Mucosa of rectum (tissue), 2 donors: ENCODE results near the gene NDRG4.

Experiments used
- H3K27ac ChIP-seq, 2 donors: one replicate each; pipeline ENCODE4 v1.7.0; 2013; ENCODE audit warnings: inconsistent platforms in 2 of 2, low read depth in 2 of 2, low read length in 2 of 2
- H3K27me3 ChIP-seq, 2 donors: one replicate each; pipeline ENCODE4 v1.7.0; 2013; ENCODE audit warnings: low read length in 2 of 2; ENCODE audit not compliant: control insufficient read depth in 2 of 2, insufficient read depth in 2 of 2
- H3K36me3 ChIP-seq, 2 donors: one replicate each; pipeline ENCODE4 v1.7.0; 2013; ENCODE audit warnings: low read length in 2 of 2; ENCODE audit not compliant: control insufficient read depth in 2 of 2, insufficient read depth in 2 of 2
- H3K4me1 ChIP-seq, 2 donors: one replicate each; pipeline ENCODE4 v1.7.0; 2013; ENCODE audit warnings: low read length in 2 of 2, mild to moderate bottlenecking in 1 of 2; ENCODE audit not compliant: control insufficient read depth in 2 of 2, insufficient read depth in 2 of 2
- H3K4me3 ChIP-seq, 2 donors: one replicate each; pipeline ENCODE4 v1.7.0; 2013; ENCODE audit warnings: low read length in 2 of 2
- H3K9ac ChIP-seq, 2 donors: one replicate each; pipeline ENCODE4 v1.7.0; 2013; ENCODE audit warnings: low read length in 2 of 2, low read depth in 1 of 2, mild to moderate bottlenecking in 1 of 2
- H3K9me3 ChIP-seq, 2 donors: one replicate each; pipeline ENCODE4 v1.7.0; 2013; ENCODE audit warnings: low read length in 2 of 2; ENCODE audit not compliant: control insufficient read depth in 2 of 2
- donor health status: healthy.
- donor health status: Normal muscosa, but diverticular disease.

The NDRG4 gene

GRCh38 chr16:58510097-58510775, 10.3 kb downstream of the NDRG4 start:
- no peak overlapping the region for H3K27ac ChIP-seq
- no peak overlapping the region for H3K4me3 ChIP-seq
- H3K9me3 ChIP-seq: no peaks in the 10 kb centered on the region
- H3K36me3 ChIP-seq: no peaks in the 10 kb centered on the region
- H3K27me3 ChIP-seq: peaks cover 2 to 12% of the 10 kb centered on the region in 2 donors
- peaks cover 0 to 8% of the 10 kb centered on the region in 2 donors for H3K4me1 ChIP-seq
- H3K9ac ChIP-seq: no peak overlapping the region

- no peak overlapping the region for H3K27ac ChIP-seq
Measured at GRCh38 chr16:58510776-58511628, 11.1 kb downstream of the NDRG4 start.

DNA sequence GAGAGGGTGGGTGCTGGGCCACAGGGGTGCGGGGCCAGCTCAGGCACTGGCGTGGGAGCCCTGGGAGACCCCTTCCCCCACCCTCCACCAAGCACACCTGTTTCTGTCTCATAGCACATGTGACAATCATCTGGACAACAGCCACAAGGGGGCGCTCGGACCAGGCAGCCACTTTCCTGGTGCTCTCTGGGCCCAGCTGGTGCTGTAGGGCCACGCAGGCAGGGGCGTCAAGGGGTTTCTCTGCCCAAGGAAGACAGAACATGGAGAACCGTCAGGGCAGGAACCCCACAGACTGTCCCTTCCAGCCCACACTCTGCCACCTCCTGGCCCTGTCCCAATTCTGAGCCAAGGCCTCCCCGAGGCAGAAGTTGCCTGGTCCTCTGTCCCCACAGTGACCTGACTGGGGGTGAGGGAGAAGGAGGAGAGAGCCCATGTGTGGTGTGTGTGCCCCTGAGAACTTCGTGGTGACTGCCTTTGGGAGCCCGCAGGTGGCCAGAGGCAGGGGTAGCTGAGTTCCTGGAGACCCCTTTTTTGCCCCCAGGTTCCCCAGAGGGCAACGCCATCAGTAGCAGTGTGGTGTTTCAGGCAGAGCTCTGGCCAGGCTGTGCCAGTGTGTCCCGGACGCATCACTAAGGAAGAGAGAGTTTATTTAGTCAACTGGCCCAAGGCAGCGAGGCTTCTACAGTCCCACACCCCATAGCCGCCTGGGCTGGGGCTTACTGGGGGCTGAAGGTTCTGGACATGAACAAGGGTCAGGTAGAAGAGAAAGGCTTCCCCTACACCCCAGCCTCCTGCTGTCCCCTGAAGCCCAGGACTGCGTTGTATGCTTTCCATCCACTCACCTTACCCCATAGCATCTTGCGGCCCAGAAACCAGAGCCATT, 12.2 kb downstream of the NDRG4 start:
- Histone ChIP-seq H3K9ac (no peak overlapping the region), H3K9me3 (no peaks in the 10 kb centered on the region), H3K36me3 (peaks cover 3 to 6% of the 10 kb centered on the region in 2 donors), H3K27me3 (peaks cover 2 to 5% of the 10 kb centered on the region in 2 donors), H3K4me1 (peaks cover 8 to 15% of the 10 kb centered on the region in 2 donors), H3K4me3 (no peak overlapping the region), H3K27ac (no peak overlapping the region)

More at GRCh38 chr16:58510776-58511628, 11.1 kb downstream of the NDRG4 start:
- H3K4me3 ChIP-seq: no peak overlapping the region
- no peaks in the 10 kb centered on the region for H3K9me3 ChIP-seq
- H3K9ac ChIP-seq: no peak overlapping the region
- no peaks in the 10 kb centered on the region for H3K36me3 ChIP-seq
- H3K4me1 ChIP-seq: peaks cover 0 to 8% of the 10 kb centered on the region in 2 donors
- peaks cover 2 to 12% of the 10 kb centered on the region in 2 donors for H3K27me3 ChIP-seq

DNA sequence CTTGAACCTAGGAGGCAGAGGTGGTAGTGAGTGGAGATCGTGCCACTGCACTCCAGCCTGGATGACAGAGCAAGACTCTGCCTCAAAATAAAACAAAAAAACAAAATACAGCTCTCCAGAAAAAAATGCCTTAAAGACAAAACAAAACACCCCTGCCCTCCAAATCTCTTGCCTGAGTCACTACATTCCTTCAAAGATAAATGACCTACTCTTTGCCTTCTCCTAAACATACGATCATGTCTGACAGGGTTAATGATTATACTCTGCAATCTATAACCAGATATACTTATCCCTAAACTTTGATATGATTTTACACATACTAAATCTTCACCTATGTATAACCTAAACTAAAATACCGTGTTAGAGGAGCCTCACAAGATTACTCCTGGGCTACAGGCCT, 13.9 kb downstream of the NDRG4 start:
- no peak overlapping the region for H3K27ac ChIP-seq
- no peak overlapping the region for H3K9ac ChIP-seq
- no peaks in the 10 kb centered on the region for H3K27me3 ChIP-seq
- H3K4me1 ChIP-seq: peaks cover 8 to 15% of the 10 kb centered on the region in 2 donors
- peaks cover 14 to 17% of the 10 kb centered on the region in 2 donors for H3K36me3 ChIP-seq
- no peak overlapping the region for H3K4me3 ChIP-seq
- no peaks in the 10 kb centered on the region for H3K9me3 ChIP-seq

GRCh38 chr16:58515125-58515870, 15.4 kb downstream of the NDRG4 start, which contains the start of gene SETD6:
Gene SETD6, plus strand, starts transcription at chr16:58515517. Its CDS starts 21 bp downstream, at chr16:58515538.
- Histone ChIP-seq H3K36me3 (peaks cover 26 to 29% of the 10 kb centered on the region in 2 donors), H3K27me3 (no peaks in the 10 kb centered on the region), H3K9me3 (no peaks in the 10 kb centered on the region), H3K27ac (peak within 1 kb of the TSS; percentile 82 to 84), H3K4me3 (peak within 1 kb of the TSS; percentile 81 to 92), H3K4me1 (peaks cover 8 to 15% of the 10 kb centered on the region in 2 donors), H3K9ac (peak within 1 kb of the TSS; percentile 65 to 69)

DNA sequence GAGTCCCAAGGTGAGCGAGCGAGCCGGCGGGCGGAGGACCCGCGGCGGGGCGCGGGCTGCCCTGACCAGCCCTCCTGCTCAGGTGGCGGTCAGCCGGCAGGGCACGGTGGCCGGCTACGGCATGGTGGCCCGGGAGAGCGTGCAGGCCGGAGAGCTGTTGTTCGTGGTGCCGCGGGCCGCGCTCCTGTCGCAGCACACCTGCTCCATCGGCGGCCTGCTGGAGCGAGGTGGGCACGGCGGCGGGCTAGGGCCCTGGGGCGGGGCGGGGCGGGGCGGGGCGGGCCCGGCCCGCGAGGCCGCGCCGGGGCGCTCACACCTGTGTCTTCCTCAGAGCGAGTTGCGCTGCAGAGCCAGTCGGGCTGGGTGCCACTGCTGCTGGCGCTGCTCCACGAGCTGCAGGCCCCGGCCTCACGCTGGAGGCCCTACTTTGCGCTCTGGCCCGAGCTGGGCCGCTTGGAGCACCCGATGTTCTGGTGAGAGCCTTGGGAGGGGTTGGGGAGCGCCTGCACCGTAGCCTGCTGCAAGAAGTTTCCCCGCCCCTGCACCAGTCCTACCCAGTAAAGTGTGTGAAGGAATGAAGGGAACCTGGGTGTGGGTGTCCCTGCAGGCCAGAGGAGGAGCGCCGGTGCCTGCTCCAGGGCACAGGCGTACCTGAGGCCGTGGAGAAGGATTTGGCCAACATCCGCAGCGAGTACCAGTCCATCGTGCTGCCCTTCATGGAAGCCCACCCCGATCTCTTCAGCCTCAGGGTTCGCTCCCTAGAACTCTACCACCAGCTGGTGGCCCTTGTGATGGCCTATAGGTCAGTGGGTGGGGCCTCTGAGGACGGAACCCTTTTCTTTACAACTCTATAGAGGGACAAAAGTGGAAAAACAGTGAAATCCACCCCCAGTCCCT, 16.2 kb downstream of the NDRG4 start:
- peak overlapping the region; percentile 82 to 84 for H3K27ac ChIP-seq
- H3K27me3 ChIP-seq: no peaks in the 10 kb centered on the region
- peaks cover 34 to 37% of the 10 kb centered on the region in 2 donors for H3K36me3 ChIP-seq
- H3K9me3 ChIP-seq: no peaks in the 10 kb centered on the region
- peak overlapping the region; percentile 65 to 69 for H3K9ac ChIP-seq
- peaks cover 8 to 15% of the 10 kb centered on the region in 2 donors for H3K4me1 ChIP-seq
- peak overlapping the region; percentile 81 to 92 for H3K4me3 ChIP-seq

DNA sequence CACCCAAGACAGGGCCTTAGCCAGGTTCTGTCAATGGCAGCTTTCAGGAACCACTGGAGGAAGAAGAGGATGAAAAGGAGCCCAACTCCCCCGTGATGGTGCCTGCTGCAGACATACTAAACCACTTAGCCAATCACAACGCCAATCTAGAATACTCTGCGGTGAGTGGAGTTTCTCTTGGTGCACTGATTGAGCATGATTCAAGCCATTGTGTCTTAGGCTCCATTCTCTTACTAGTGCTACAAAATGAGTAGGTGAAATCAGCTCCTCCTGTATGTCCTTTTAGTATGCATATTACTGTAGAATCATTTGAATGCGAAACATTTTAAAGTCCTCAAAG, 16.8 kb downstream of the NDRG4 start:
- H3K9ac ChIP-seq: peak overlapping the region in 1 of 2 donors; percentile 27
- H3K9me3 ChIP-seq: no peaks in the 10 kb centered on the region
- peak overlapping the region in 1 of 2 donors; percentile 32 for H3K27ac ChIP-seq
- peaks cover 8 to 15% of the 10 kb centered on the region in 2 donors for H3K4me1 ChIP-seq
- peaks cover 40 to 42% of the 10 kb centered on the region in 2 donors for H3K36me3 ChIP-seq
- peak overlapping the region; percentile 49 to 57 for H3K4me3 ChIP-seq
- H3K27me3 ChIP-seq: no peaks in the 10 kb centered on the region

DNA sequence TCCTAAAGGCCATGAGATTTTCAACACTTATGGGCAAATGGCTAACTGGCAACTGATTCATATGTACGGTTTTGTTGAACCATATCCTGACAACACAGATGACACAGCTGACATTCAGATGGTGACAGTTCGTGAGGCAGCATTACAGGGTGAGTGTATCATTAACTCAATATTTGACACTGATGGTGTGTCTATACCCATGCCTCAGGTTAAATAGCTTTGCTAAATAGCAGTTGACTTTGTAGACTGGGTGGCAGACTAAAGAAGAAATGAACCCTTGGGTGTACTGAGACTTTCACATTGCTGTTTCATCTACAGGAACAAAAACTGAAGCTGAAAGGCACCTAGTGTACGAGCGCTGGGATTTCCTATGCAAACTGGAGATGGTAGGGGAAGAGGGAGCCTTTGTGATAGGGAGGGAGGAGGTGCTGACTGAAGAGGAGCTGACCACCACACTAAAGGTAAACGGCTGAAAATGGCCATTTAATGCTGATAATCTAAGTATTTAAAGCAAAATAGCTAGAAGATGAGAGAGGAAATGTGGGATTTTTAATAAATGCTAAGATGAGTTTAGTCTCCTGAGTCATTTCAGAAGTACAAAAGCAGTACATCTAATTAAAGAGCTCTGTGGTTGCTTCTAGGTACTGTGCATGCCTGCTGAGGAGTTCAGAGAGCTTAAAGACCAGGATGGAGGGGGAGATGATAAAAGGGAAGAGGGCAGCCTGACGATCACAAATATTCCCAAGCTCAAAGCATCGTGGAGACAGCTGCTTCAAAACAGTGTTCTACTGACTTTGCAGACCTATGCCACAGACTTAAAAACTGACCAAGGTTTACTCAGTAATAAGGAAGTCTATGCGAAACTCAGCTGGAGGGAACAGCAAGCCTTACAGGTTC, 18.4 kb downstream of the NDRG4 start:
- Histone ChIP-seq H3K27ac (no peak overlapping the region), H3K9me3 (no peaks in the 10 kb centered on the region), H3K9ac (no peak overlapping the region), H3K27me3 (no peaks in the 10 kb centered on the region), H3K36me3 (peaks cover 52 to 53% of the 10 kb centered on the region in 2 donors), H3K4me1 (peaks cover 8 to 15% of the 10 kb centered on the region in 2 donors), H3K4me3 (no peak overlapping the region)
